ENCODE measurements around the gene ELAC1.

The ELAC1 gene

DNA sequence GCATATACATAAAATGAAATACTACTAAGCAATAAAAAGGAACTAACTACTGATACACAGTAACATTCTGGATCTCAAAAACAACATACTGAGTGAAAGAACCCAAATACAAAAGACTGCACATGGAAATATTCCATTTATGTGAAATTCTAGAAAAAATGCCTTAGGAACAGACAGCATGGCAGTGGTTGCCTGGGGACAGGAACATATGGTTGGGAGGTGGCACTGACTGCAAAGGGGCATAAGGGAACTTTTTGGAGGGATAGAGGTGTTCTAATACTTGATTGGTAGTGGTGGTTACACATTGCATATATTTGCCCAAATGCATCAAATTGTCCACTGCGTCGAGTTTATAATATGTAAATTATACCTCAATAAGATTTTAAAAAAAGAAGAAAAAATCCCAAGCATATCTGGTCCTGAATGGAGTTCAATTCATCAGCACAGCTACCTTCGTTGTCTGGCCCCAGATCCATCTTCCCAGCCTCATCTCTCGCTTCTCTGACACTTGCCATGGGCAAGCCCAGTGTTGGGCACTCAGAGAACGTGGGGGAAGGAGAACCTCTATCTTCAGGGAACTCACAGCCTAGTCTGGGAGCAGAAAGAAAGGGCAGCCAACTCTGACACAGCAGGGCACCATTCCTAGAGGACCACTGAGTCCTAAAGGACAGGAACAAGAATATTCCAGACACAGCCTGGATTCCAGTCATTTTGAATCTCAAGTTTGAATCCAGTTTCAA lies 53.6 kb downstream of the ELAC1 start:
- DNase-seq = no peak

DNA sequence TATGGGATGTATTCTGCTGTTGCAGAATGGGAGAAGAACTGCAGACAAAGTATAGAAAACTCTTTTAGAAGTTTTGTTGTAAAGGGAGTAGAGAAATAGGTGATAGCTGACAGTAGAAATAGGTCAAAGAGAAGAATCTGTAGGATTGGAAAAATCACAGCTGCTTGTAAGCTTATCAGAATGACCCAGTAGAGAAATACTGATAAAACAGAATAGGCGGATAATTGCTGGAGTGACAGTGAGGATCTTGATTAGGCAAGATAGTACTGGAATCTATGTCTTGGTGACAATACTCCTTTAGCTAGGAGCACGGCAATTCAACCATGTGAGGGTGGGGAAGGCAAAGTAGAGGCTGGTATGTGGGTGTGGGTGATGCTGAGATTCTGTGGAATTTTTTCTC lies 57.7 kb downstream of the ELAC1 start:
- no peak for DNase-seq

DNA sequence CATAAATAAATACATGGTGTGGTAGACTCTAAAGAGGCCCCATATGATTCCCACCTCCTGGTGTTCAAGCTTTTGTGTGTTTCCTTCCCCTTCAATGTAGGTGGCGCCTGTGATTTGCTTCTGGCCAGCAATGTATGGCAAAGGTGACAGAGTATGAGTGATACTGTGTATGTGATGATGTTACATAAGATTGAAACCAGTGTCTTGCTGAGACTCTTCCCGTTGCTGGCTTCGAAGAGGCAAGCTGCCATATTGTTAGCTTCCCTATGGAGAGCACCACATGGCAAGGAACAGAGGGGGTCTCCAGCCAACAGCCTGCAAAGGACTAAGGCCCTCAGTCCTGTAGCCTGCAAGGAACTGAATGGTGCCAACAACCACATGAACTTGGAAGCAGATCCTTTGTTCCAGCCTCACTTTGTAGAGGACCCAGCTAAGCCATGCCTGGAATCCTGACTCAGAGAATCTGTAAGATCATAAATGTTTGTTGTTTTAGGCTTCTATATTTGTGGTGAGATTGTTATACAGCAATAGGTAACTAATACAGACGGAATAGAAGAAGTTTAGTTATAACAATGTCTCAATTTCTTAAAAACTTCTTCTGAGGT lies 60.5 kb downstream of the ELAC1 start:
- no peak for DNase-seq

DNA sequence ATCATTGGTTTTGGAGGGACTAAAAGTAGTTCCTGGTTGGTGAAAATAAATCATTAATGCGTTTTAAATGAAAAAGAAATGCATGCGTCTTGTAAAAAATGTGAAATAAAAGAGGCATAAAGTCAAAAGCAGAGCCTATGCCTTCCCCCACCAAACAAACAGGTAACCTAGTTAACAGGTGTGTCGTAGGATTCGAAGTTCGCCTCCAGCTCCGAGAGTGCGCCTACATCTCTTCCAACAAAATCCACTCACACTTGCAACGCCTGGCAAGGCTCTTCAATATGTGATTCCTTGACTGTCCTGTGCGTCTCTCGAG lies 61.5 kb downstream of the ELAC1 start:
- DNase-seq = no peak

DNA sequence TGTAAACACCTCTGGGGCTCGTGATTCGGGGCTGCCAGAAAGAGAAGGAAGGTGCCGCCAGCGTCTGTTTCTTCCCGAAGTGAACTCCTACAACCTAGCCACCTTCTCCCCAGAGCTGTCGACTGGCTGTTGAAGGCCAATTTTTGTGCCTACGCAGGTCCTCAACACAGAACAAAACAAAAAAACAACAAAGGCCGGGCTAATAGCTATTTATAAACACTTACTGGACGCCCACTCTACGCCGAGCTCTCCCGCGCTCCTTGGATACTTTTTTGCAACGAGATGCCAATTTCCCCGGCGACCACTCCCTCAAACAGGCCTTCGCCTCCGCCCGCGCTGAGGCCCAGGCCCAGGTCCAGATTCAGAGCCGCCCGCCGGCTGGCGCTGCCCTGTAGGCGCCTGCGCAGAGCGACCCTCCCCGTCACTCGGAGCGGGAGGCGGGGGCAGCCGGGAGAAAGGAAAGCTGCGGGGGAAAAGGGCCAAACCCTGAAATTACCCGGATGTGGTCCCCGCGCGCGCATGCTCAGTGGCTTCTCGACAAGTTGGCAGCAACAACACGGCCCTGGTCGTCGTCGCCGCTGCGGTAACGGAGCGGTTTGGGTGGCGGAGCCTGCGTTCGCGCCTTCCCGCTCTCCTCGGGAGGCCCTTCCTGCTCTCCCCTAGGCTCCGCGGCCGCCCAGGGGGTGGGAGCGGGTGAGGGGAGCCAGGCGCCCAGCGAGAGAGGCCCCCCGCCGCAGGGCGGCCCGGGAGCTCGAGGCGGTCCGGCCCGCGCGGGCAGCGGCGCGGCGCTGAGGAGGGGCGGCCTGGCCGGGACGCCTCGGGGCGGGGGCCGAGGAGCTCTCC lies 62.1 kb downstream of the ELAC1 start, which contains the start of gene SMAD4:
SMAD4 (plus strand) TSS at position 520 of the 843 bp plus-strand sequence. CDS start 16,834 bp downstream, outside the sequence.
- DNase-seq = peak; percentile 99

DNA sequence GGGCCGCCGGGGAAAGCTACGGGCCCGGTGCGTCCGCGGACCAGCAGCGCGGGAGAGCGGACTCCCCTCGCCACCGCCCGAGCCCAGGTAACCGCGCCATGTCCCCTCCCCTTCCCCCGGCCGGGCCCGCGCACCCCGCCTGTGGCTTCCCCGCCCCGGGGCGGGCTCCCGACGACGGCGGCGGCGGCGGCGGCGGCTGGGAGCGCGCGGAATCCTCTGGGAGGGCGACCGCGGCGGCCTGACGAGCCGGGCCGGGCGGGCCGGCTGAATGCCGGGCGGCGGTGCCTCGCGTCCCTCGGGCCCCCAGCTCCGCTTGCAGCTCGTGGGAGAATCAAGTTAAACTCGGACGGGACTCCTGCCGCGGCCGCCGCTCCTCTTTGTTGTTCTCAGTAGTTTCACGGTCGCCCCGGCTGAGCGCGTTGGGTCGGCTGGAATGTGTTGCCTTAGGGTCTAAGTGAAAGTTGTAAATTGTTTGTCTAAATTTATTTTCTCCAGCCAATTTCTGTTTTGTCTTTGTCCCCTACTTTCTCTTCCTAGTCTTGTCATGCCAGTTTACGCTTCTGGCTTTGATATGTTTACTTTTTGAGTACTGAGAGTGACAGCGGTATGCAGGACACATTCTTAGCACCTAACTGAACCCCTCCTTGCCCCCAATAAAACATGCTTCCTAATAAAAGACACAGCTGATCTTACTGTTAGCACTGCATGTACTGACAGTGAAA lies 62.9 kb downstream of the ELAC1 start:
- peak; percentile 66 for DNase-seq

DNA sequence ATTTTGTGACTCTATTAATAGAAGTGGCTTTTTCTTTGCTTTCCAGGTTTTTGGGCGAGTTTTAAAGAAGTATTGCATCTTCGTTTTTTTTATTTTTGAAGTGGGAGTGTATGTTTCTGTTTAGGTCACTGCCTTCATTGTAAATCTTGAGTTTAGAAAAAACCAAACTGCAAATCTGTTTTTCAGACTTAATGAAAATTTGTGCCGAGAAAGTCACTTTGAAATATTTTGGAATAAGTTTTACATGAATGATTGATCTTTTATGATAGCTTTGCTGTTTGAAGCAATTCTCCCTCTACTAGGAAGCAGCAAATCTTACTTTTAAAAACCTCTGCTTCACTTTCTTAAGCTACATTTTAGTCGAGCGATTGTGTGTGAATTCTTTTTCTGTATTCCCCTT lies 64.4 kb downstream of the ELAC1 start:
- DNase-seq = no peak

DNA sequence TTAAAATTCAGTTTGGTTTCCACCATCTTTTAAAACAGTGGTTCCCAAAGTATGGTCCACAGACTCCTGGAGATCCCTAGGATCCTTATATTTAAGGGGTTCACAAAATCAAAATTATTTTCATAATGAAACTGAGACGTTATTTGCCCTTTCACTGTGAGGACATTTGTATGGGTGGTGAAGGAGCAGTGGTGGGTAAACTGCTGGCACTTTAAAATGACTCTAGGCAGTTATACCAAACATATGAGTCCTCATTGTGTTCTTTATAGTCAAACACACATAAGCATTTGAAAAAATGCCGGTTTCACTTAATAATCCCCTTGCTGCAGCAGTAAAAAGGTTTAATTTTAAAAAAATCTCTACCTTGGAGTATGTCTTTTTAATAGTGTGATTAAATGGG lies 69.4 kb downstream of the ELAC1 start:
- no peak for DNase-seq

Measured in T-helper 9 cell (primary cell).